HUES6 (cell line): ENCODE data around the gene OR51T1.

ENCODE experiments used
- H3K27ac ChIP-seq: 2 replicates; pipeline ENCODE4 v1.7.0; 2013; ENCODE audit warnings: low read depth, mild to moderate bottlenecking, low read length, inconsistent platforms
- H3K27me3 ChIP-seq: 2 replicates; pipeline ENCODE4 v1.6.1; 2013; ENCODE audit warnings: low read length; ENCODE audit not compliant: control insufficient read depth, insufficient read depth
- H3K36me3 ChIP-seq: 2 replicates; pipeline ENCODE4 v1.6.1; 2013; ENCODE audit warnings: low read length; ENCODE audit not compliant: control insufficient read depth, insufficient read depth
- H3K4me1 ChIP-seq: 2 replicates; pipeline ENCODE4 v1.6.1; 2013; ENCODE audit warnings: low read length; ENCODE audit not compliant: control insufficient read depth, insufficient read depth
- H3K4me3 ChIP-seq: 2 replicates; pipeline ENCODE4 v1.5.1; 2013; ENCODE audit warnings: low read depth, low read length
- H3K9ac ChIP-seq: one replicate; pipeline ENCODE4 v1.6.1; 2013; ENCODE audit warnings: mild to moderate bottlenecking, low read length
- H3K9me3 ChIP-seq: 2 replicates; pipeline ENCODE4 v1.6.1; 2013; ENCODE audit warnings: low read depth, low read length; ENCODE audit not compliant: control insufficient read depth, insufficient read depth

Gene OR51T1

DNA sequence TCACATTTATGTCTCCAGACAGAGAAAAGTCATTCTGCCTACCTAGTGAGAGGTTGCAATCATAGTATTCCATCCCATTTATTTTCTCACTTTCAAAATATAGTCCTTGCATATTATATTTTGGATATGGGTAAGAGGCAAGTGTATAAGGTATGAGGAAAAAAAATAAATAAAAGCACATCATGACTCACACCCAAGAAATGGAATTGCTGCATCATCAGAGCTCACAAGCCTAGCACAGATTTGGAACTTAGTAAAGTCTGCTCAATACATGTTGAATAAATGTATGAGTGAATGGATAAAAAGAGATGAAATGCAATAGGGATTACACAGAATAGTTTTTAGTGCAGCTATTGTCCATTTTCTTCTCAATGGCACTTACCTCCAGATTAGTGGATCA lies 44.9 kb downstream of the OR51T1 start:
- Histone ChIP-seq H3K9me3 (no peaks in the 10 kb centered on the region), H3K9ac (no peak overlapping the region), H3K36me3 (no peaks in the 10 kb centered on the region), H3K4me3 (no peak overlapping the region), H3K27me3 (no peaks in the 10 kb centered on the region), H3K4me1 (no peaks in the 10 kb centered on the region), H3K27ac (no peak overlapping the region)
